NCI-H2171 (cell line): Measurements from ENCODE around the gene F12.

Source experiments
- DNase-seq: peaks from one replicate; lab custom pipeline; 2025; lab: John Stamatoyannopoulos, UW

F12 gene

GRCh38 chr5:177409043-177409801 is at the start of gene F12:
TSS of gene F12 (minus strand) at chr5:177409564. CDS start at chr5:177409527, 37 bp downstream.
- no peak for DNase-seq

GRCh38 chr5:177458912-177459350 is 49.6 kb upstream of the F12 start:
- DNase-seq, result no peak

GRCh38 chr5:177457852-177458681 is 48.7 kb upstream of the F12 start:
- DNase-seq, result no peak

- peak; percentile 41 for DNase-seq
These were observed 47.9 kb upstream of the F12 start for GRCh38 chr5:177456976-177457851.

GRCh38 chr5:177456591-177456964 is 47.2 kb upstream of the F12 start:
- no peak for DNase-seq

- peak; percentile 80 for DNase-seq
These were observed 46.6 kb upstream of the F12 start for GRCh38 chr5:177455661-177456590.

- DNase-seq, result peak; percentile 77
These were observed 45.8 kb upstream of the F12 start for GRCh38 chr5:177455036-177455660.

- DNase-seq, result peak; percentile 51
These were observed 45.2 kb upstream of the F12 start for GRCh38 chr5:177454397-177455035.

- DNase-seq, result no peak
These were observed 44.6 kb upstream of the F12 start for GRCh38 chr5:177453852-177454396.

GRCh38 chr5:177452688-177453638 is 43.6 kb upstream of the F12 start:
- DNase-seq, result no peak

- DNase-seq, result no peak
These were observed 41.5 kb upstream of the F12 start for GRCh38 chr5:177450667-177451424.

GRCh38 chr5:177449140-177450061 is 40.0 kb upstream of the F12 start:
- DNase-seq, result no peak

- DNase-seq, result no peak
These were observed 39.0 kb upstream of the F12 start for GRCh38 chr5:177448244-177448950.

- no peak for DNase-seq
These were observed 38.4 kb upstream of the F12 start for GRCh38 chr5:177447611-177448243.

GRCh38 chr5:177447066-177447610 is 37.8 kb upstream of the F12 start:
- peak; percentile 30 for DNase-seq
